Activated T-cell treated with anti-CD3 and anti-CD28 coated beads for 1 hour (primary cell): Measurements from ENCODE around the gene FUNDC2.

Experiments
- DNase-seq: peaks from one replicate; pipeline ENCODE4 v3.0.0-alpha.2; 2020; ENCODE audit warnings: low read depth

FUNDC2 gene

DNA sequence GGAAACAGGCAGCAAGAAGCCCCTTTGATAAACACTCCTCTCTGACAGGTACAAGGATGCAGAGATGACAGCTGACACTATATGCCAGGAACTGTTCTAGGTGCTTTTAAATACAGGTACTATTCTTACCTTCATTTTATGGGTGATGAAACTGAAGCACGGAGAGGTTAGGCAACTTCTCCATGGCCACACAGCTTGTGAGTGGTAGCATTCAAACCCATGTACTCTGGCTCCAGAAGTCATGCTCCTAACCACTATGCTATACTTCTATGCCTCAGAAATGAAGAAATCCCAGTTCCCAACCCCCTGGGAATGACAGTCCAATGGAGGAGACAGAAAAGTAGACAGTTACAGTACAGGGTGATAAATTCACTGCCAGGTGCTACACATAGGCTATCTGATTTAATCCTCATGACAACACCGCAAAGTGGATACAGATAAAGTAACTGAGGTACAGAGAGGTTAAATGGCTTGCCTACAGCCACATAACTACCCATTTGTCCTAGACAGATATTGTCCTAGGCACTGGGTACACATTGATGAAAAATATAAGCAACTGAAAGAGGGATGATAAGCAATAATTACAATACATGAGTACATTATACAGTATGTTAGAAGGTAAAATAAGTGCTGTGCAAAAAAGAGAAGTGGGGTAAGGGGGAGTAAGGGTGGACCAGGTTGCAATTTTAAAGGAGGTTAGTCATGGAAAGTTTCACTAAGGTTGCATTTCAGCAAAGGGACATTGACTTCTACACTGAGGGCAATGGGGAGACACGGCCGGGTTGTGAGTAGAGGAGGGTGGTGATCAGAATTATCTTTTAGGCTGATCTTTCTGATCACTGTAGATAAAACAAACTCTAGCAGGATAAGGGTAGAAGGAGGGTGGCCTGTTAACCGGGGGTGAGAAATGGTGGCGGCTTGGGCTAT lies 2.5 kb upstream of the FUNDC2 start:
- DNase-seq: no peak

DNA sequence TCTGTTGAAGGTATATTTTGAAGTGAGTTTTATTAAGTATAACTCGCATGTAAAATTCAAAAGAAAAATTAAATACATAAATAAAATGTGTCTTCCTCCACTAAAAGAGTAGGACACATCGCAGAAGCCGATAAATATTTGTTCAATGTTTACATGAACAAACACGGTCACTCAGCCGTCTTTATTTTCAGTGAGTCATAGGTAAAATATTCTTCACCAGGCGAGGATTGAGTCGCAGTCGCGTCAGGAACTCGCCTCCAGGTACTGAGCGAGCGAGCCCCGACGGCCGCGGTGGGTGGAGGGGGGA lies 271 bp upstream of the FUNDC2 start:
- no peak for DNase-seq

DNA sequence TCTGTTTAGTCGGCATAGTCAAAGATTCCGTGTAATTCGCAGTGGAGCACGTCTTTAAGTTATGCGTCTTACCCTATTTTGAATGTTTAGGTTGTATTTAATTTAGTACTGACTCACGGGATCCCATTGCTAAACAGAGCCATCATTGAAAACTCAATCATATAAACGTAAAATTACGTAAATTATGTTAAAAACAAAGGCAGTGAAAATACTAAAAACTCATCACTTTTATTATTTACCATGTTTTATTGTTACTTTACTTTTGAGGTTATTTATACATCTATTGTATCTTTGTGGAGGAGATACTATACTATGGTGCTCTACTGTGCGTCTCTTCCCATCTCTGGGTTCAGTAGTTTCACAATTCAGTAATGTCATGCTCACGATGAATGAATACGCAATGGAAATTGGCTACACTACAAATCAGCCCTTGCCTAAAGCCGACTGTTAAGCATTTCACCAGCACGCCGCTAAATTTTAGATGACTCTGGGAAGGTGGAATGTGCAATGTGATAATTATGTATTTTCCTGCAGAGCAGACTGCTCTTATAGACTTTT lies 944 bp downstream of the FUNDC2 start:
- DNase-seq: no peak

DNA sequence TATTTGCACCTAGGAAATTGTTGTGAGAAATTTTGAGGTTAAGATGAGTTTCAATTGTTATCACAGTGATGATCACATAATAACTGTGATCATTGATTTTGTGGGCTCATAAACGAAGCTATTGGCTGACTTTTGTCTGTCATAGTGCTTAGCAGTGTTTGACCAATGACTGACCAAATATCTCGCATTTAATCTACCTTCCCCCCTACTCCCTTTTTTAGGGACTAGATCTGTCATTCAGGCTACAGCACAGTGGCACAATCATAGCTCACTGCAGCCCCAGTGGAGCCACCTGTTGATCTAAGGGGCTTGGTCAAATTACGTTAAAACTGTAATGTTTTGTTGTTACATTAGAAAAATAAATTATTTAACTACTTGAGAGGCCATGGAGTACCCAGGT lies 1.5 kb downstream of the FUNDC2 start:
- DNase-seq: no peak

GRCh38 chrX:155028877-155029291 lies 2.2 kb downstream of the FUNDC2 start:
- DNase-seq: no peak

- DNase-seq: no peak
Observed at GRCh38 chrX:155031657-155032056, 5.0 kb downstream of the FUNDC2 start.

DNA sequence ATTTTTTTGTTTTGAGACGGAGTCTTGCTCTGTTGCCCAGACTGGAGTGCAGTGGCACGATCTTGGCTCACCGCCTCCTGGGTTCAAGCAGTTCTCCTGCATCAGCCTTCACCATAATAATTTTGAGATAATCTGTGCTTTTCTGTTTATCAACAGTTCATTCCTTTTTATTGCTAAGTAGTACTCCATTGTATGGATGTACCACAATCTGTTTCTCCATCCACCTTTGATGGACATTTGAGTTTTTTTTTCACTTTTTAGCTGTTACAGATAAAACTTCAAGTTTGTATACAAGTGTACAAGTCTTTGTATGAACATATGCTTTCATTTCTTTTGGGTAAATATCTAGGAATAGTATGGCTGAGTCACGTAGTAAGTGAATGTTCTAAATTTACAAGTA lies 9.0 kb downstream of the FUNDC2 start:
- no peak for DNase-seq

DNA sequence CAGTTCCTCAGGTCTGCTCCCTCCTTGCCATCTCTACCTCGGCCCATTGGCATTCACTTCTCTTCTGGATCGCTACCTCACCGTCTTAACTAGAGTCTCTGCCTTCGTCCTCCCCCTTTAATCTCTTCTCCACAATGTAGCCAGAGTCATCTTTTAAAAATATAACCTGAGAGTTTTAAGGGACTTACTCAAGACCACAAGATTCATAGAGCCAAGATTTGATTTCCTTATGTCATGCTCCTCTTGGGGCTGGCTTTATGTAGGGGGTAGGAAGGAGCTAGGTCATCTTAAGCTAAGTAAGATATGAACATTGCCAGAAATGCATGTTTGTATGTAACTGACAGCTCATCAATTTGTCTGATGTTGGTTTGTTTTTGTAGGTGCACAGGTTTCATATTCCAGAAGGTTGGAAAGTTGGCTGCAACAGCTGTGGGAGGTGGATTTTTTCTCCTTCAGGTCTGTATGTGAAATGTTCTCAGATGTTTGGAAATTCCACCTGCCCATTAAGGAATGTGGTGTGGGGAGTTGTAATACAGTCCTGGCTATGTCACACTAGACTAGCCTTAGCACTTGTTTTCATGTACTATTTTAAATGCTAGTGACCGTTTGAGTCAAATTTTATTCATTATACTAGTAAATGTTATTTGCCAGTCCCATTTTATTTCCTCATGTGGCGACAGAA lies 19.6 kb downstream of the FUNDC2 start:
- DNase-seq: no peak

- DNase-seq: no peak
Observed at GRCh38 chrX:155046811-155047528, 20.3 kb downstream of the FUNDC2 start.

DNA sequence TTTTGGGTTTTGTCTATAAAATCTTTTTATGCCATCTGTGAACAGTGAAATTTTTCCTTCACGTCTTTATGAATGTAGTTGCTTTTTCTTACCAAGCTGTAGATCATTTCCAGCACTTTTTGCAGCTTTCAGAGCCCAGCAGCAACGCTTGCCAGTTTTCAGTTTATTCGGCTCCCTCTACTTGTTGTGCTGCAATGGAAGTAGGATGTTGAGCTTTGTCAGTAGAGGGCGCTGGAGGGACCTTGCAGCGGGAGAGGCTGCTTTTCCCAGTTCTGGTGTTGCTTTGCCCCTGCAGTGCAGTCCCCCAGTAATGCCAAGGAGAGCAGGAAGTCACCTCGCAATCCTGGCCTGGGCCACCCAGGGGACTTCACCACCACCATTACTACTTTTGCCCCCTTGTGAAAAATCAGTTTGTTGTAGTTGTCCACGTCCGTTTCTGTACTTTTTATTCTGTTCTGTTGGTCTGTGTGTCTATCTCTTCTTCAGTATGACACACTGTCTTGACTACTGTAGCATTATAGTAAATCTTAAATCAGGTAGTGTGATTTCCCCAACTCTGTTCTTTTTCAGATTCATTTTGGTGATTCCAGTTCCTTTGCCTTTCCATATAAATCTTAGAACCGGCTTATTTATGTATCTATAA lies 22.5 kb downstream of the FUNDC2 start:
- DNase-seq: peak; percentile 32

DNA sequence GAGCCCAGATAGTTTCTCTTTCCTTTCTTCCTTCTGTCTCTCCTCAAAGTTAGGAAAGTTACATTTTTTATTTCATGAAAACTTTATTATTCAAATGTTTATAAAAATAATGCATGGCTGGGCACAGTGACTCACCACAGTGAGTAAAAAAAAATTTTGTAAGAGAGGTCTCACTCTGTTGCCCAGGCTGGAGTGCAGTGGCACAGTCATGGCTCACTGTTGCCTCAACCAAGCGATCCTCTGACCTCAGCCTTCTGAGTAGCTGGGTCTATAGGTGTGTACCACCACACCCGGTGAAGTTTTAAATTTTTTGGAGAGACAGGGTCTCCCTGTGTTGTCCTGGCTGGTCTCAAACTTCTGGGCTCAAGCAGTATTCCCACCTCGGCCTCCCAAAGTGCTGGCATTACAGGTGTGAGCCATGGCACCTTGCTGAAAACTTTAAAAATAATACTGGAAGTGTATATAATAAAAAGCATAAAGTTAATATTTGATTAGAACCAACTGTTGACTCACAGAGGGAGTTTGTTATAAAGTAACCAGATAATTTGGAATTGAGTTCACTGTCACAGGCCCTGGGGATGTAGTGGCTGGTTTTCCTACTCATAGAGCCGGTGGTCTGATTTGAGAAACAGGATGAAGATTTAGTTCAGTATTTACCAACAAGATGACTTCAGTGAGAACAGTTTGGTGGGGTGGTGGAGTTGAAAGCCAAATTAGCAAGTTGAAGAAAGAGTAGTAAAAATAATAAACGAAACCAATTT lies 26.3 kb downstream of the FUNDC2 start:
- DNase-seq: no peak

- no peak for DNase-seq
Observed at GRCh38 chrX:155053656-155054055, 27.0 kb downstream of the FUNDC2 start.

DNA sequence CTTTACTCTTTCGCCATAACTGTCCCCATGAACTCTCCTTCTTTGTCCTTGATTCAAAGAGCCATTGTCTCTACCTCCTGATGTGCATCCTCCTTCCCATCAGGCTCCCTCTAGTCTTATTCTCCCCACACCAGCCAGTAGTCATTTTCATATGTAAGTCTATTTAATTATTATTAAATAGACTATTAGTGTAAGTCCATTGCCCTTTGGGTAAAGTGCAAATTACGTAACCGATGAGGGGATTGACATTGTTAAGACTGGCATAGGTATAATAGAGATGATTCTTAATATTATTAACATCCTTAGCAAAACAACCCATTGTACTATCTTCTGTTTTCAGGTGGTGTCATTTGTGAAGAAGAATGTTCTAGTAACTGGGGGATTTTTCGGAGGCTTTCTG lies 27.6 kb downstream of the FUNDC2 start:
- no peak for DNase-seq

GRCh38 chrX:155055494-155055893 lies 28.9 kb downstream of the FUNDC2 start:
- DNase-seq: no peak

DNA sequence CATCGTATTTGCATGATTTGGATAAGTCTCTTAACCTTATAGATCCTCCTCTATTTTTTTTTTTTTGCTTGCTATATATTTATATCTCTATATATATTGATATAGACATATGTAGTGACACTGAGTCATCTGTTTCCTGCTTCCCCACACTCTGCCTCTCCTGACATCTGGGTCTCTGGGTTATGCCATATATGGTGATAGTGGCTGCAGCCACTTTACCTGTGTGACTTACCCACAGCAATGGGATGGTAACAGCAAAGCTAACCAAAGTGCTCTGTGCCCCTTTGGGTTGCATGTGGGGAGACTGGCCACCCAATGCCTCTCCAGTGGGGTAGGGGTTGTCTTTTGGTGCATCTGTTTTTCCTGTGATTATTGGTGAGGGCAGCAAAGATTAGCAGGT lies 29.8 kb downstream of the FUNDC2 start:
- DNase-seq: no peak

DNA sequence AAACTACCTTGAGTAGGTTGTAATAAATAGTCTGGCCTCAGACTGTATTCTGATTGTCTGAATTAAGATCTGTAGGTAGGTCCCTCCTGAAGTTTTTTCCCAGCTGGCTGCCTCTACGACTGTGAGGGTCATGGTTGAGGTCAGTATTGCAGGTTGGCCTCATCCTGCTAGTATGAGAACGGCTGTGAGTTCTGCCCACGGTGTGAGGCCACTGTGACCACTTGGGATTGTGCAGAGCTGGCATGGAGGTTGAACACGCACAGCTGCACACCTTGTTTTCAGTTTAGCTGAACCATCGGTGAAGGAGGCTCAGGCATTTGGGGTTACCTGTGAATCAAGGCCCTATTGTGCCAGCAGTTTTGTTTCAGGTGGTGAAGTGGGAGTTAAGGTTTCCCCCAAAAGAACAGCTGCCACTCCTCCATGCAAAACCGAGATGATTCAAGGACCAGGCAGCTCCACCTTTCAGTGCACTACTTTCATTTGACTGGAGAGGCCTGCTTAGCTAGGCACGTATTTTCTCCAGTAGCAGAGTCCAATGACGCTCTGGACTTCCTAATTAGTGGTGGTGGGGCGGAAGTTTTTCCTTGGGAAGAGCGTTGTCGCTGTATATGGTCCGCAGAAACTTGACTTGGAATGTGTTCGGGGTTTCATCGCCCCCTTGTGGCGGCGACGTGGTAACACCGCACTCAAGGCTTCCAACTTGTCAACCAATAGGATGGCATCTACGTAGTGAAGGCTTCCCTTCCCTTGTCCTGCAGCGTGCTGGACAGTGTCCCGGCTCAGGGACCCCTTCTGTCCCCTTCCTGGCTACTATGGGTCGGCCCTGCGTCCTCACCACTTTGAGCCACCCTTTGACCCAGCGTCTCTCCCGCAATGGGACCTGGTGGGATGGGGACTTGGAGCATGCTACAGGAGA lies 30.5 kb downstream of the FUNDC2 start:
- peak; percentile 30 for DNase-seq

DNA sequence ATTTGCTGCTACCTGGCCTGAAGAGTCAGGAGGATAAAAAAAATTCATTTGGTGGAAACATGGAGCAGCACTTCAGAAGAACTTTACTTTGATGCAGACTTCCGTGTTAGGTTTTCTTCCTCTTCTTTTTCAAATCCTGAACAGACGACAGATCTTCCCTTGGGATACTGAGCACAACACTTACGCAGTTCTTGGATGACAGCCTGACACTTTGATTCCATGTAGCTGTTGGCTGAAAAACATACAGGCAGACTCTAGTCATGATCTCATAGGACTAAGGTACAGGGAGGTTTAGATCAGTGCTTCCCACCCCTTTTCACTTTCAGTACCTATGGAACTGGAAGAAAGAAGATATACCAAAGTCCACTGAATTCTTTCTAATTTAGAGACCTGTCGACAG lies 35.1 kb downstream of the FUNDC2 start:
- no peak for DNase-seq

- DNase-seq: no peak
Observed at GRCh38 chrX:155065035-155065734, 38.5 kb downstream of the FUNDC2 start.

DNA sequence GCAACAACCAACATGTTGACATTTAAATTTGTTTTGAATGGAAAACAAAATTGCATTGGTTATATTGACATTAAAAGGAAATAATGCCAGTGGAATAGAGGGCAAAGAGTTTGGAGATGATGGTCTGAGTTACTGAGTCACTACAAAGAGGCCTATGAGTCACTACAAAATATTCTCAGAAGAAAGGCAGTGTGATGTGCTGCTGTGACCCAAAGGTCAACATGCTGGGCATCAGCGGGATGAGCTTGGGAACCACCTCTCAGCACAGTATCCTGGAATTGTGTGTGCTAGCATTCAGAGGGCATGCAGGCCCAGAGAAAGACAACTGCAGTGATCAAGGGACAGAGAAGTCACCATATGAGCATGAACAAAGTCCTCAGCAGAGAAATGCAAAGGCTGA lies 41.5 kb downstream of the FUNDC2 start:
- no peak for DNase-seq

DNA sequence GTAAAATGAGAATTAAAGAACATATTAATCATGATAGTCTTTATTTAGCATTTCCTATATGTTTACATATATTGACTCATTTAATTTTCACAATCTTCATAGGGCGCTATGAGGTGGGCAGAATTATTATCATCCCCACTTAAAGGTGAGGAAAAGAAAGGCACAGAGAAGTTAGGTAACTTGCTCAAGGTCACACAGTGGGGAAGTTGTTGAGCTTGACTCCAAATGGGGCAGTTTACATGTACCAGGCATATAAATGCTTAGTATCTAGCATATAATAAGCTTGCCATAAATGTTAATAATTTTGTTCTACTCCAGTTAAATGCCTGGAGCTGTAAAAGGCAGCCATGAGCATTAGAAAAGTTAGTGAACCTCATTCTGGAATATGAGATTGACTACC lies 42.8 kb downstream of the FUNDC2 start:
- no peak for DNase-seq
